H1 (cell line): ENCODE data around the gene ZNF277. TPM values are rescaled to one million over a fixed set of nuclear protein-coding genes. Genes with fewer than 3 reads are reported as not detected.
A peak's percentile ranks its signal among the peaks of the same experiment; 100 is the strongest.

Experiments used
- CTCF ChIA-PET: fragments of 300-600 bp; sonication (Branson Sonifier 250); formaldehyde crosslinking; loops from one replicate; lab custom pipeline; 2021; ENCODE audit not compliant: partially characterized antibody; lab: Charles Lee
- POLR2A ChIA-PET: fragments of 300-600 bp; sonication (Branson Sonifier 250); formaldehyde crosslinking; loops from one replicate; lab custom pipeline; 2021; ENCODE audit warnings: inconsistent platforms; ENCODE audit not compliant: partially characterized antibody; lab: Charles Lee
- DNase-seq, 2 experiments: peaks; one replicate each; pipeline versions ENCODE4 v3.0.0 to v3.0.0-alpha.2; 2010 to 2022; ENCODE audit warnings: low spot score in 2 of 2, low read depth in 1 of 2, mixed read lengths in 1 of 2
- FAIRE-seq: peaks from 2 replicates; lab custom pipeline; 2011; peaks lifted over from hg19 to GRCh38; lab: Jason Lieb, UNC
- H2AFZ ChIP-seq: 2 replicates; pipeline ENCODE4 v1.8.1; 2012; ENCODE audit warnings: low read length, inconsistent platforms
- H2AK5ac ChIP-seq: 2 replicates; pipeline ENCODE4 v1.6.1; 2013; ENCODE audit warnings: low read depth, low read length
- H2BK120ac ChIP-seq: replicated peaks from 2 replicates; pipeline ENCODE3; 2013; ENCODE audit warnings: low read depth, low read length, inconsistent platforms
- H2BK12ac ChIP-seq: 2 replicates; pipeline ENCODE4 v1.6.1; 2013; ENCODE audit warnings: low read depth, low read length
- H2BK15ac ChIP-seq: 2 replicates; pipeline ENCODE4 v1.6.1; 2013; ENCODE audit warnings: low read length
- H2BK20ac ChIP-seq: 2 replicates; pipeline ENCODE4 v1.6.1; 2013; ENCODE audit warnings: low read length
- H2BK5ac ChIP-seq: 2 replicates; pipeline ENCODE4 v1.6.1; 2013; ENCODE audit warnings: low read depth, low read length
- H3K14ac ChIP-seq: 2 replicates; pipeline ENCODE4 v1.6.1; 2013; ENCODE audit warnings: inconsistent platforms; ENCODE audit not compliant: insufficient read length
- H3K18ac ChIP-seq: 2 replicates; pipeline ENCODE4 v1.6.1; 2013; ENCODE audit warnings: low read length; ENCODE audit errors: extremely low read depth
- H3K23ac ChIP-seq: 2 replicates; pipeline ENCODE4 v1.6.1; 2013; ENCODE audit warnings: inconsistent platforms; ENCODE audit not compliant: insufficient read length
- H3K23me2 ChIP-seq: 2 replicates; pipeline ENCODE4 v1.6.1; 2013; ENCODE audit warnings: low read depth, low read length
- H3K27ac ChIP-seq: 2 replicates; pipeline ENCODE4 v1.6.1; 2011; ENCODE audit warnings: low read depth, low read length, inconsistent platforms
- H3K27me3 ChIP-seq, 4 experiments: replicated peaks in 1 of 4; 1 replicate in 1 of 4; 2 replicates in 3 of 4; pipeline versions ENCODE4 v1.6.1 to v1.8.1; 2011 to 2013; ENCODE audit warnings: low read length in 3 of 4, mild to moderate bottlenecking in 3 of 4, inconsistent platforms in 2 of 4, mixed read lengths in 2 of 4, moderate library complexity in 1 of 4; ENCODE audit not compliant: control insufficient read depth in 3 of 4, insufficient read depth in 3 of 4; ENCODE audit errors: extremely low read depth in 1 of 4
- H3K36me3 ChIP-seq, 4 experiments: 2 replicates each; pipeline versions ENCODE4 v1.6.1 to v1.8.1; 2011 to 2013; ENCODE audit warnings: mild to moderate bottlenecking in 4 of 4, low read length in 3 of 4, moderate library complexity in 2 of 4, control low read depth in 1 of 4, inconsistent platforms in 1 of 4; ENCODE audit not compliant: insufficient read depth in 4 of 4, control insufficient read depth in 2 of 4
- H3K4ac ChIP-seq: replicated peaks from 2 replicates; pipeline ENCODE3; 2013; ENCODE audit warnings: low read length, low read depth, mixed read lengths, inconsistent platforms; ENCODE audit not compliant: insufficient read length
- H3K4me1 ChIP-seq, 4 experiments: replicated peaks in 1 of 4; 1 replicate in 1 of 4; 2 replicates in 3 of 4; pipeline versions ENCODE4 v1.6.1 to v1.8.1; 2011 to 2013; ENCODE audit warnings: low read length in 3 of 4, inconsistent platforms in 2 of 4, mixed read lengths in 1 of 4; ENCODE audit not compliant: insufficient read depth in 4 of 4, control insufficient read depth in 3 of 4
- H3K4me2 ChIP-seq, 2 experiments: 2 replicates each; pipeline versions ENCODE4 v1.6.1 to v1.8.1; 2011 to 2013; ENCODE audit warnings: low read depth in 2 of 2, low read length in 2 of 2, control low read depth in 1 of 2, inconsistent platforms in 1 of 2, mild to moderate bottlenecking in 1 of 2; ENCODE audit not compliant: insufficient read depth in 1 of 2
- H3K4me3 ChIP-seq, 4 experiments: fragments of 200-600, 300-600 bp in 1 of 4; sonication (generic), shearing (Covaris generic), sonication (Bioruptor Twin) in 1 of 4; 2 replicates each; pipeline versions ENCODE4 v1.5.1 to v1.8.1; 2011 to 2016; ENCODE audit warnings: low read length in 4 of 4, low read depth in 3 of 4, control low read depth in 2 of 4, inconsistent platforms in 2 of 4, mild to moderate bottlenecking in 2 of 4, mixed read lengths in 1 of 4, moderate library complexity in 1 of 4; ENCODE audit not compliant: insufficient read depth in 2 of 4; ENCODE audit errors: extremely low read depth in 1 of 4
- H3K56ac ChIP-seq: replicated peaks from 2 replicates; pipeline ENCODE3; 2013; ENCODE audit warnings: low read depth, mild to moderate bottlenecking, mixed read lengths, low read length, inconsistent platforms; ENCODE audit not compliant: insufficient read length
- H3K79me1 ChIP-seq: 2 replicates; pipeline ENCODE4 v1.6.1; 2013; ENCODE audit warnings: low read depth, low read length, control low read depth
- H3K79me2 ChIP-seq, 2 experiments: 2 replicates each; pipeline versions ENCODE4 v1.6.1 to v1.8.1; 2012 to 2013; ENCODE audit warnings: low read length in 2 of 2, mild to moderate bottlenecking in 2 of 2, inconsistent platforms in 1 of 2; ENCODE audit not compliant: insufficient read depth in 2 of 2, control insufficient read depth in 1 of 2
- H3K9ac ChIP-seq, 4 experiments: replicated peaks in 1 of 4; 1 replicate in 1 of 4; 2 replicates in 3 of 4; pipeline versions ENCODE4 v1.6.1 to v1.8.1; 2011 to 2013; ENCODE audit warnings: low read depth in 3 of 4, low read length in 3 of 4, control low read depth in 2 of 4, mild to moderate bottlenecking in 2 of 4, moderate library complexity in 2 of 4, inconsistent platforms in 1 of 4; ENCODE audit errors: extremely low read depth in 1 of 4
- H3K9me3 ChIP-seq, 2 experiments: 2 replicates each; pipeline versions ENCODE4 v1.6.1 to v1.8.1; 2012 to 2013; ENCODE audit warnings: mild to moderate bottlenecking in 2 of 2, moderate library complexity in 2 of 2, control low read depth in 1 of 2, inconsistent platforms in 1 of 2, low read depth in 1 of 2, low read length in 1 of 2, mixed read lengths in 1 of 2; ENCODE audit not compliant: insufficient read depth in 2 of 2
- H4K20me1 ChIP-seq, 2 experiments: replicated peaks in 1 of 2; 2 replicates each; pipeline versions ENCODE3 to v1.8.1; 2011 to 2013; ENCODE audit warnings: inconsistent platforms in 2 of 2, low read length in 2 of 2, mild to moderate bottlenecking in 1 of 2; ENCODE audit not compliant: insufficient read depth in 2 of 2, control insufficient read depth in 1 of 2
- H4K5ac ChIP-seq: 2 replicates; pipeline ENCODE4 v1.6.1; 2013; ENCODE audit warnings: low read length, low read depth, mixed read lengths, inconsistent platforms; ENCODE audit not compliant: insufficient read length
- H4K8ac ChIP-seq: 2 replicates; pipeline ENCODE4 v1.8.0; 2013; ENCODE audit warnings: mild to moderate bottlenecking, moderate library complexity, low read length, inconsistent platforms; ENCODE audit not compliant: insufficient read depth; ENCODE audit errors: extremely low read depth
- H4K91ac ChIP-seq: replicated peaks from 2 replicates; pipeline ENCODE3; 2013; ENCODE audit warnings: low read length, mixed read lengths, inconsistent platforms; ENCODE audit not compliant: insufficient read length
- BRCA1 ChIP-seq: IDR thresholded peaks from 2 replicates; pipeline ENCODE4 v1.6.1; 2012; ENCODE audit warnings: low read depth, low read length, improper control_type of control experiment
- CEBPB ChIP-seq: IDR thresholded peaks from 2 replicates; pipeline ENCODE4 v1.6.1; 2012; ENCODE audit warnings: low read depth, low read length
- CREB1 ChIP-seq: IDR thresholded peaks from 2 replicates; pipeline ENCODE4 v1.6.1; 2012; ENCODE audit warnings: inconsistent platforms
- EGR1 ChIP-seq: IDR thresholded peaks from 2 replicates; pipeline ENCODE4 v1.6.1; 2011; ENCODE audit warnings: low read depth, low read length, borderline replicate concordance
- GTF2F1 ChIP-seq: IDR thresholded peaks from 2 replicates; pipeline ENCODE4 v1.6.1; 2012; ENCODE audit warnings: low read depth, low read length, improper control_type of control experiment, borderline replicate concordance
- NANOG ChIP-seq: IDR thresholded peaks from 2 replicates; pipeline ENCODE4 v1.6.1; 2011; ENCODE audit warnings: low read length, low read depth, mild to moderate bottlenecking, inconsistent platforms; ENCODE audit not compliant: insufficient read depth, poor library complexity, severe bottlenecking
- RXRA ChIP-seq: IDR thresholded peaks from 2 replicates; pipeline ENCODE4 v1.6.1; 2011; ENCODE audit warnings: low read depth, mild to moderate bottlenecking, low read length, moderate library complexity; ENCODE audit not compliant: insufficient read depth
- SIX5 ChIP-seq: IDR thresholded peaks from 2 replicates; pipeline ENCODE4 v1.6.1; 2011; ENCODE audit warnings: mild to moderate bottlenecking, low read depth, low read length
- SP1 ChIP-seq: IDR thresholded peaks from 2 replicates; pipeline ENCODE4 v1.6.1; 2011; ENCODE audit warnings: low read depth, low read length
- TAF1 ChIP-seq: IDR thresholded peaks from 2 replicates; pipeline ENCODE4 v1.6.1; 2011; ENCODE audit warnings: mild to moderate bottlenecking, low read depth, low read length
- WGBS, 2 experiments: shearing (Covaris generic) in 1 of 2; methylation state at CpG; one replicate each; pipeline versions ENCODE4 v1.1.6 to v1.1.7; 2013 to 2015; ENCODE audit warnings: low lambda C conversion rate in 2 of 2, mixed read lengths in 2 of 2, inconsistent platforms in 1 of 2, low coverage in 1 of 2, missing lambda C conversion rate in 1 of 2; ENCODE audit not compliant: insufficient replicate concordance in 2 of 2, insufficient coverage in 1 of 2, insufficient read length in 1 of 2; ENCODE audit errors: extremely low coverage in 1 of 2, missing lambda C conversion rate in 1 of 2; 5-methylcytosine and 5-hydroxymethylcytosine counted together
- polyA plus RNA-seq, 7 experiments: library from polyadenylated mRNA; depleted of rRNA in 3 of 7; stranded (reverse) in 5 of 7; unstranded in 2 of 7; fragments of >200 nt in 5 of 7; fragments of 200-250 nt in 2 of 7; gene quantifications; 1 replicate in 5 of 7; 2 replicates in 1 of 7; 4 replicates in 1 of 7; pipeline versions ENCODE4 v1.2.1 to v1.2.3, GENCODE V29; 2011 to 2013; ENCODE audit warnings: missing spikeins in 2 of 7, mixed read lengths in 2 of 7
- total RNA-seq: library from RNA; stranded (reverse); fragmentation: NEBNext Ultra II Directional; extraction: Animal tissue kit (Norgen Biotek cat#: 25700); gene quantifications from 2 replicates; pipeline ENCODE4 v1.2.1, GENCODE V29; 2021
- TF ChIP-seq, protein P1 (sequence below): IDR thresholded peaks from 2 replicates; pipeline ENCODE4 v1.6.1; 2011; ENCODE audit warnings: low read depth, mild to moderate bottlenecking, low read length; ENCODE audit not compliant: insufficient read depth

The ZNF277 gene
- total and polyA plus RNA-seq, 2 of the 8 experiments (the other 6 are each of a cell fraction or from before 2014, with no cell fraction given): 5.1 to 21.7 TPM

DNA sequence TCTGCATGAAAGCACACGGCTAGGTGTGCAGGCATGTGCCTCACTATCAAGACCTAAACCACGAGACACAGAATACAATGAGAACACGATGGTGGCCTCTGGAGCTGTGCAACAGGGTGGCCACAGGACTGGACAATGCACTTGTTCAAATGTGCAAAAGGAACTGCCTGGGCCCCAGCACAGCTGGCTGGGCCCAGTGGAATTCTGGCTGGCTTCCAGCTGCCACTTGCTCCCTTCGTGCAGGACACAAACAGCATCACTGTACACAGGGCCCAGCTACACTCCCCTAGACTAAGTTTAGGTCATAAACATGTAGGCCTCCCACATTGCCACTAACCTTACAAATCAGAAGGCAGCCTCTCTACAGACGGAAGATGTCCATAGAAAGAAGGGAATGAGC, 23.7 kb upstream of the ZNF277 start:
- Histone ChIP-seq H3K23me2 (no peaks in the 10 kb centered on the region), H3K23ac (no peak overlapping the region), H3K79me2 (peaks cover 0 to 46% of the 10 kb centered on the region in 2 experiments; a peak in 2 of 4 replicates), H3K56ac (no peak overlapping the region), H3K79me1 (peaks cover 6% of the 10 kb centered on the region; the same call in 1 of the 2 replicates), H2BK5ac (no peak overlapping the region), H3K4me2 (no peak overlapping the region), H3K9me3 (no peaks in the 10 kb centered on the region), H2AFZ (no peak overlapping the region), H4K91ac (no peak overlapping the region), H4K20me1 (peaks cover 3% of the 10 kb centered on the region in 2 experiments), H4K8ac (no peak overlapping the region), H2AK5ac (0 out of 2 replicates have a peak overlapping the region, but pooled peaks have one; percentile 10), H2BK12ac (no peak overlapping the region), H3K4me3 (no peak overlapping the region), H2BK15ac (no peak overlapping the region), H3K27ac (no peak overlapping the region), H3K4ac (no peak overlapping the region), H3K9ac (no peak overlapping the region), H3K14ac (no peak overlapping the region), H3K4me1 (peaks cover 0 to 3% (median under 1%) of the 10 kb centered on the region in 4 experiments; a peak in 1 of 7 replicates), H3K18ac (0 out of 2 replicates have a peak overlapping the region, but pooled peaks have one; percentile 16), H2BK20ac (no peak overlapping the region), H3K27me3 (no peaks in the 10 kb centered on the region), H3K36me3 (no peaks in the 10 kb centered on the region), H2BK120ac (no peak overlapping the region), H4K5ac (no peak overlapping the region)
- FAIRE-seq (no peak), DNase-seq (no peak)
- 94% methylated on average over 5 of the region's 5 CpGs; no CpG with 5 or more reads in 1 of the 2 experiments for WGBS, 2 experiments
- TF ChIP-seq, protein P1, sequence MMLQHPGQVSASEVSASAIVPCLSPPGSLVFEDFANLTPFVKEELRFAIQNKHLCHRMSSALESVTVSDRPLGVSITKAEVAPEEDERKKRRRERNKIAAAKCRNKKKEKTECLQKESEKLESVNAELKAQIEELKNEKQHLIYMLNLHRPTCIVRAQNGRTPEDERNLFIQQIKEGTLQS: no peak
- TF ChIP-seq TAF1 (no peak), CREB1 (no peak), BRCA1 (no peak), RXRA (no peak), NANOG (no peak), CEBPB (no peak), EGR1 (no peak), SP1 (no peak), GTF2F1 (no peak), SIX5 (no peak)
- ChIA-PET CTCF (interaction anchor here (0.9 kb wide), 1 partner anchor 10 kb away, joined by 3 read pairs; no protein-coding TSS in a partner anchor), POLR2A (interaction anchor here (3.4 kb wide), 1 partner anchor 23 kb away, joined by 9 read pairs; no protein-coding TSS in a partner anchor)
